ENCODE measurements around the gene ZNF358.

DNA sequence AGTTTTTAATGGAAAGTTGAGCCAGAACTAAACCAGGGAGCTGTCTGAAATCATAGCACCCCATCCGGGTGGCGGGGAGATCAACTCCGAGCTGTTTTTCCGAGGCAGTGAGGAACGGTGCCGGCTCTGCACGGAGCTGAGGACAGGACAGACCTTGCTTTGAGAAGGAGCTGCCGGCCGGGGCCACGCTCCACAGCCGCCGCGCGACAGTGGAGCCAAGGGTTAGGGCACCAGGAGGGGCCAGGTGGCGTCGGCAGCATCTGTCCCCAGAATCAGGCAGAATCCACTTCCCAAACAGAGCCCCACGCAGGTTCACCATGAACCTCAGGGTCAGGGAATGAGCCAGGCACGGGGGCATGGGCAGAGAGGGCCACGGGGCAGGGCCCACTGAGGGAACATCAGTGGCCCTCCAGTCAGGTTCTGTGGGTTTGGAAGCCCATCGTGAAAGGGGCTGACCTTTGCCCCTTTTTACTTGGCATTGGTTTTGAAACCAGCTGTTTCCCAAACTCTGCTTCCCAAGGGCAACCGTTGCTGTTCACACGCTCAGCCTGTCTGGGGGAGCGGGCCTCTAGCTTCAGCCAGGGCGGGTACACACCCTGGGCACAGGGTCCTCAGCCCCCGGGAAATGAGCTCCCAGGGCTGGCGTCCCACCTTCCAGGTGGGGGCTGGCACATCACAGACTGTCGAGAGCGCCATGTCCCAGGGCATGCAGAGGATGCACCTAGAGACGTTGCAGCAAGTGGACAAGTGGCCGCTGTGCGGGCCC lies 45.2 kb upstream of the ZNF358 start:
- TF ChIP-seq, protein P1, sequence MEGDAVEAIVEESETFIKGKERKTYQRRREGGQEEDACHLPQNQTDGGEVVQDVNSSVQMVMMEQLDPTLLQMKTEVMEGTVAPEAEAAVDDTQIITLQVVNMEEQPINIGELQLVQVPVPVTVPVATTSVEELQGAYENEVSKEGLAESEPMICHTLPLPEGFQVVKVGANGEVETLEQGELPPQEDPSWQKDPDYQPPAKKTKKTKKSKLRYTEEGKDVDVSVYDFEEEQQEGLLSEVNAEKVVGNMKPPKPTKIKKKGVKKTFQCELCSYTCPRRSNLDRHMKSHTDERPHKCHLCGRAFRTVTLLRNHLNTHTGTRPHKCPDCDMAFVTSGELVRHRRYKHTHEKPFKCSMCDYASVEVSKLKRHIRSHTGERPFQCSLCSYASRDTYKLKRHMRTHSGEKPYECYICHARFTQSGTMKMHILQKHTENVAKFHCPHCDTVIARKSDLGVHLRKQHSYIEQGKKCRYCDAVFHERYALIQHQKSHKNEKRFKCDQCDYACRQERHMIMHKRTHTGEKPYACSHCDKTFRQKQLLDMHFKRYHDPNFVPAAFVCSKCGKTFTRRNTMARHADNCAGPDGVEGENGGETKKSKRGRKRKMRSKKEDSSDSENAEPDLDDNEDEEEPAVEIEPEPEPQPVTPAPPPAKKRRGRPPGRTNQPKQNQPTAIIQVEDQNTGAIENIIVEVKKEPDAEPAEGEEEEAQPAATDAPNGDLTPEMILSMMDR (IDR thresholded peaks at IDR 0.05) = no peak
- TF ChIP-seq POLR2A (IDR thresholded peaks at IDR 0.05) = no peak
